ENCODE measurements around the gene TAOK1.
"Not testable (repeated sequence)": the region's sequence is repeated elsewhere in the genome, so short reads cannot be mapped to it uniquely, and the experiment has no call there.

TAOK1 gene

DNA sequence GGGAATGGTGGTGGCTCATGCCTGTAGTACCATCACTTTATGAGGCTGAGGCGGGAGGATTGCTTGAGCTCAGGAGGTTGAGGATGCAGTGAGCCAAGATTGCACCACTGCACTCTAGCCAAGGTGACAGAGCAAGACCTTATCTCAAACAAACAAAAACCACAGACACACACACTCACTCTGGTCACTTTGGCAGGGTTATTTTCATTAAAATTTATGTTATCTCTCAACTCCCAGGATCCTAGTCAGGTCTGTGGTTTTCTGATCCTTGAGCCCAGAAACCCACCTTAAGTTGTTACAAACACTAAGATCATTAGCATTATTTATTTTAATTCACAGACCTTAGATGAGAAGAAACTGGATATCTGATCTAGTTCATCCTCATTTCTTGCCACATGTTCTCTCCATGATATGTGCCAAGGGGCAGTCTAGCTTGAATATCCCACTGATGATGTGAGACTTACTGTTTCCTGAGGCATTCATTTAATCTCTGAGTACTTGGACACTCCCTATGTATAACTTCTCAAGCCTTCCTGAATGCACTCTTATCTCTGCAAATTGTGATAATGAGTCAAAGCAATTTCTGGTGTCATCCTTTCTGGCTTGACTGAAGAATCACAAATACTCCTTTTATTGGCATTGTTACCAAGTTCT lies 167.0 kb downstream of the TAOK1 start:
- no peak overlapping the region for H3K4me3 ChIP-seq (ENCODE audit: low read depth, low read length)
- DNase-seq (ENCODE audit: low read depth), result peak; percentile 31
- TF ChIP-seq CTCF (conservative IDR thresholded peaks at IDR 0.05; ENCODE audit: low read depth, low read length), result no peak

- TF ChIP-seq CTCF (conservative IDR thresholded peaks at IDR 0.05; ENCODE audit: low read depth, low read length), result no peak
- DNase-seq (ENCODE audit: low read depth), result no peak
Observed at GRCh38 chr17:29557739-29558116, 167.6 kb downstream of the TAOK1 start.

DNA sequence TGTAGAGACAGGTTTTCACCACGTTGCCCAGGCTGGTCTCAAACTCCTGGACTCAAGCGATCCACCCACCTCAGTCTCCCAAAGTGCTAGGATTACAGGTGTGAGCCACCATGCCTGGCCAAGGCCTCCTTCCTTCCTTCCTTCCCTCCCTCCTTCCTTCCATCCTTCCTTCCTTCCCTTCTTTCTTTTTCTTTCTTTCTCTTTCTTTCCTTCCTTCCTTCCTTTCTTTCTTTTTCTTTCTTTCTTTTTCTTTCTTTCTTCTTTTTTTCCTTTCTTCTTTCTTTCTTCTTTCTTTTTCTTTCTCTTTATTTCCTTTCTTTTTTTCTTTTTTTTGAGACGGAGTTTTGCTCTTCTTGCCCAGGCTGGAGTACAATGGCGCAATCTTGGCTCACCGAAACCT lies 168.0 kb downstream of the TAOK1 start:
- H3K4me3 ChIP-seq (ENCODE audit: low read depth, low read length); DNase-seq (ENCODE audit: low read depth): not testable (repeated sequence)

More at GRCh38 chr17:29557739-29558116, 167.6 kb downstream of the TAOK1 start:
- H3K4me3 ChIP-seq (ENCODE audit: low read depth, low read length), result no peak overlapping the region

GRCh38 chr17:29559640-29560039 lies 169.5 kb downstream of the TAOK1 start:
- no peak for DNase-seq (ENCODE audit: low read depth)
- TF ChIP-seq CTCF (conservative IDR thresholded peaks at IDR 0.05; ENCODE audit: low read depth, low read length), result no peak

GRCh38 chr17:29560316-29560715 lies 170.2 kb downstream of the TAOK1 start:
- no peak for DNase-seq (ENCODE audit: low read depth)
- TF ChIP-seq CTCF (conservative IDR thresholded peaks at IDR 0.05; ENCODE audit: low read depth, low read length), result no peak
- no peak overlapping the region for H3K4me3 ChIP-seq (ENCODE audit: low read depth, low read length)

More at GRCh38 chr17:29559640-29560039, 169.5 kb downstream of the TAOK1 start:
- no peak overlapping the region for H3K4me3 ChIP-seq (ENCODE audit: low read depth, low read length)

- H3K4me3 ChIP-seq (ENCODE audit: low read depth, low read length), result no peak overlapping the region
- DNase-seq (ENCODE audit: low read depth), result no peak
- no peak for TF ChIP-seq CTCF (conservative IDR thresholded peaks at IDR 0.05; ENCODE audit: low read depth, low read length)
Observed at GRCh38 chr17:29561554-29562517, 171.7 kb downstream of the TAOK1 start.

- no peak overlapping the region for H3K4me3 ChIP-seq (ENCODE audit: low read depth, low read length)
- DNase-seq (ENCODE audit: low read depth), result no peak
- TF ChIP-seq CTCF (conservative IDR thresholded peaks at IDR 0.05; ENCODE audit: low read depth, low read length), result no peak
Observed at GRCh38 chr17:29562615-29563014, 172.5 kb downstream of the TAOK1 start.

Data from choroid plexus epithelial cell (primary cell).